Neural progenitor cell (in vitro differentiated cells): ENCODE measurements around the gene OR51A2. TPM values are rescaled to one million over a fixed set of nuclear protein-coding genes. Genes with fewer than 3 reads are reported as not detected.

Experiments
- DNase-seq: peaks from one replicate; pipeline ENCODE4 v3.0.0-alpha.2; 2016; ENCODE audit warnings: low spot score
- H2AFZ ChIP-seq: fragments of 200-600 bp; sonication (generic); replicated peaks from 2 replicates; pipeline ENCODE4 v1.6.1; 2016; ENCODE audit warnings: antibody characterized with exemption
- H3F3A ChIP-seq: fragments of 200-600 bp; sonication (generic); 2 replicates; pipeline ENCODE4 v1.6.1; 2016; ENCODE audit warnings: antibody characterized with exemption, low read depth
- H3K27ac ChIP-seq: fragments of 200-600 bp; sonication (generic); 2 replicates; pipeline ENCODE4 v1.5.1; 2016; ENCODE audit warnings: mild to moderate bottlenecking
- H3K27me3 ChIP-seq: fragments of 200-600 bp; sonication (generic); 2 replicates; pipeline ENCODE4 v1.6.1; 2016; ENCODE audit warnings: mild to moderate bottlenecking, moderate library complexity
- H3K36me3 ChIP-seq: fragments of 200-600 bp; sonication (generic); 2 replicates; pipeline ENCODE4 v1.5.1; 2016
- H3K4me1 ChIP-seq: fragments of 200-600 bp; sonication (generic); 2 replicates; pipeline ENCODE4 v1.6.1; 2016; ENCODE audit warnings: mixed run types
- H3K4me2 ChIP-seq: fragments of 200-600 bp; sonication (generic); 2 replicates; pipeline ENCODE4 v1.6.1; 2016
- H3K4me3 ChIP-seq: fragments of 200-600 bp; sonication (generic); 2 replicates; pipeline ENCODE4 v1.5.1; 2016
- H3K79me2 ChIP-seq: fragments of 200-600 bp; sonication (generic); 2 replicates; pipeline ENCODE4 v1.6.1; 2016; ENCODE audit warnings: low read depth
- H3K9ac ChIP-seq: fragments of 200-600 bp; sonication (generic); 2 replicates; pipeline ENCODE4 v1.6.1; 2016
- H3K9me3 ChIP-seq: fragments of 200-600 bp; sonication (generic); 2 replicates; pipeline ENCODE4 v1.5.1; 2016; ENCODE audit warnings: low read depth
- H4K20me1 ChIP-seq: fragments of 200-600 bp; sonication (generic); 2 replicates; pipeline ENCODE4 v1.6.1; 2016; ENCODE audit warnings: low read depth
- H3K27ac Mint-ChIP-seq: 3 replicates; pipeline ENCODE4 v1.8.0; 2021; ENCODE audit warnings: mixed read lengths
- H3K27me3 Mint-ChIP-seq: 2 replicates; pipeline ENCODE4 v1.8.0; 2022; ENCODE audit warnings: low read depth, mild to moderate bottlenecking, inconsistent platforms, moderate library complexity, mixed read lengths; ENCODE audit not compliant: insufficient read depth
- H3K36me3 Mint-ChIP-seq: 3 replicates; pipeline ENCODE4 v1.8.0; 2021; ENCODE audit warnings: mixed read lengths
- H3K4me1 Mint-ChIP-seq: 3 replicates; pipeline ENCODE4 v1.8.0; 2021; ENCODE audit warnings: mixed read lengths
- H3K4me3 Mint-ChIP-seq: 3 replicates; pipeline ENCODE4 v1.8.0; 2021; ENCODE audit warnings: mild to moderate bottlenecking, moderate library complexity, mixed read lengths
- H3K9me3 Mint-ChIP-seq: 3 replicates; pipeline ENCODE4 v1.8.0; 2020; ENCODE audit warnings: mixed read lengths
- CTCF ChIP-seq: fragments of 200-600 bp; sonication (generic); IDR thresholded peaks from 2 replicates; pipeline ENCODE4 v1.5.1; 2017; ENCODE audit warnings: antibody characterized with exemption, mild to moderate bottlenecking
- EZH2 ChIP-seq: fragments of 200-600 bp; sonication (generic); IDR thresholded peaks from 2 replicates; pipeline ENCODE4 v1.6.1; 2017; ENCODE audit warnings: antibody characterized with exemption, mild to moderate bottlenecking, moderate library complexity
- EZH2phosphoT487 ChIP-seq: fragments of 200-600 bp; sonication (generic); IDR thresholded peaks from 2 replicates; pipeline ENCODE4 v1.6.1; 2017; ENCODE audit warnings: antibody characterized with exemption
- total RNA-seq: library from RNA; depleted of rRNA; stranded (reverse); fragments of >200 nt; gene quantifications from 2 replicates; pipeline ENCODE4 v1.2.3, GENCODE V29; 2015; ENCODE audit warnings: low replicate concordance

Gene OR51A2
- total RNA-seq, 1 donor from 2014 or later = not detected

- H3K27ac ChIP-seq = no peak overlapping the region
These were observed 28.9 kb downstream of the OR51A2 start for GRCh38 chr11:4926608-4927007.

GRCh38 chr11:4924239-4924638, 31.3 kb downstream of the OR51A2 start, which contains the start of gene OR51G1:
OR51G1 (minus strand) TSS chr11:4924339; CDS start chr11:4924339, 0 bp downstream.
- Histone ChIP-seq H2AFZ (no peak within 1 kb of the TSS), H3K36me3 (no peaks in the 10 kb centered on the region), H3K4me1 (no peaks in the 10 kb centered on the region), H3K27ac (no peak within 1 kb of the TSS), H3F3A (no peaks in the 10 kb centered on the region), H3K4me3 (no peak within 1 kb of the TSS), H3K27me3 (no peaks in the 10 kb centered on the region), H3K9ac (no peak within 1 kb of the TSS), H4K20me1 (no peaks in the 10 kb centered on the region), H3K79me2 (no peaks in the 10 kb centered on the region), H3K4me2 (no peak within 1 kb of the TSS), H3K9me3 (no peaks in the 10 kb centered on the region)
- Mint-ChIP-seq H3K27me3 (no peaks in the 10 kb centered on the region), H3K9me3 (no peaks in the 10 kb centered on the region), H3K27ac (no peak within 1 kb of the TSS), H3K4me1 (no peaks in the 10 kb centered on the region), H3K36me3 (no peaks in the 10 kb centered on the region), H3K4me3 (no peak within 1 kb of the TSS)
- no peak for TF ChIP-seq CTCF
- TF ChIP-seq EZH2 = no peak
- TF ChIP-seq EZH2phosphoT487 = no peak
- DNase-seq = no peak

More at GRCh38 chr11:4926608-4927007, 28.9 kb downstream of the OR51A2 start:
- Mint-ChIP-seq H3K4me1 (no peaks in the 10 kb centered on the region), H3K27ac (no peak overlapping the region), H3K4me3 (no peak overlapping the region), H3K27me3 (no peaks in the 10 kb centered on the region), H3K36me3 (no peaks in the 10 kb centered on the region), H3K9me3 (no peaks in the 10 kb centered on the region)
- Histone ChIP-seq H3K79me2 (no peaks in the 10 kb centered on the region), H3K4me1 (no peaks in the 10 kb centered on the region), H3K4me3 (no peak overlapping the region), H3K9me3 (no peaks in the 10 kb centered on the region), H3K36me3 (no peaks in the 10 kb centered on the region), H3F3A (no peaks in the 10 kb centered on the region), H4K20me1 (no peaks in the 10 kb centered on the region), H2AFZ (no peak overlapping the region), H3K9ac (no peak overlapping the region), H3K4me2 (no peak overlapping the region), H3K27me3 (no peaks in the 10 kb centered on the region)
- TF ChIP-seq EZH2phosphoT487 (no peak), EZH2 (no peak), CTCF (no peak)
- no peak for DNase-seq

GRCh38 chr11:4922304-4922703, 33.2 kb downstream of the OR51A2 start:
- Histone ChIP-seq H3K79me2 (no peaks in the 10 kb centered on the region), H3F3A (no peaks in the 10 kb centered on the region), H2AFZ (no peak overlapping the region), H3K27ac (no peak overlapping the region), H3K4me3 (no peak overlapping the region), H3K9ac (no peak overlapping the region), H3K27me3 (no peaks in the 10 kb centered on the region), H4K20me1 (no peaks in the 10 kb centered on the region), H3K4me1 (no peaks in the 10 kb centered on the region), H3K9me3 (no peaks in the 10 kb centered on the region), H3K36me3 (no peaks in the 10 kb centered on the region), H3K4me2 (no peak overlapping the region)
- H3K4me3 Mint-ChIP-seq = no peak overlapping the region
- H3K9me3 Mint-ChIP-seq = no peaks in the 10 kb centered on the region
- TF ChIP-seq EZH2phosphoT487 (no peak), CTCF (no peak), EZH2 (no peak)
- no peak for DNase-seq
- no peaks in the 10 kb centered on the region for H3K27me3 Mint-ChIP-seq
- H3K36me3 Mint-ChIP-seq = no peaks in the 10 kb centered on the region
- H3K4me1 Mint-ChIP-seq = no peaks in the 10 kb centered on the region
- no peak overlapping the region for H3K27ac Mint-ChIP-seq
